GM12878 (cell line): ENCODE measurements around the gene ARL11. TPM values are rescaled to one million over a fixed set of nuclear protein-coding genes. Genes with fewer than 3 reads are reported as not detected.

Source experiments
- ATAC-seq: fragments of 200-7000 bp; cut with Tn5 transposase; 3 replicates; pipeline ENCODE4 v1.9.1; 2020; ENCODE audit warnings: mild to moderate bottlenecking, moderate library complexity
- BruUV-seq: library from RNA; stranded (reverse); fragments of 400-500 nt; replicated peaks from 2 replicates; lab custom pipeline; 2021; lab: Mats Ljungman, UMichigan
- CTCF ChIA-PET: fragments of 300-600 bp; sonication (Branson Sonifier 250); formaldehyde crosslinking; extraction: SDS; loops from one replicate; lab custom pipeline; 2021; ENCODE audit warnings: inconsistent platforms; lab: Yijun Ruan, JAX
- POLR2A ChIA-PET: fragments of 350-600 bp; formaldehyde crosslinking; extraction: SDS; loops from one replicate; lab custom pipeline; 2021; ENCODE audit warnings: inconsistent platforms; lab: Charles Lee
- RAD21 ChIA-PET: fragments of 300-600 bp; sonication (Branson Sonifier 250); formaldehyde crosslinking; loops from one replicate; lab custom pipeline; 2023; ENCODE audit warnings: antibody characterized with exemption; ENCODE audit not compliant: unreplicated experiment; lab: Charles Lee
- SMC1A ChIA-PET: fragments of 300-600 bp; sonication (Branson Sonifier 250); formaldehyde crosslinking; loops from one replicate; lab custom pipeline; 2023; ENCODE audit not compliant: unreplicated experiment, uncharacterized antibody; lab: Charles Lee
- DNase-seq: peaks from one replicate; pipeline ENCODE4 v3.0.0-alpha.2; 2011; ENCODE audit warnings: low read depth, low spot score
- FAIRE-seq: peaks from 3 replicates; lab custom pipeline; 2011; peaks lifted over from hg19 to GRCh38; lab: Jason Lieb, UNC
- H2AFZ ChIP-seq: 2 replicates; pipeline ENCODE4 v1.6.0; 2011; ENCODE audit warnings: low read depth, low read length, control low read depth; ENCODE audit not compliant: control insufficient read depth
- H3K27ac ChIP-seq: 2 replicates; pipeline ENCODE4 v1.5.1; 2011; ENCODE audit warnings: control low read depth; ENCODE audit not compliant: control insufficient read depth, insufficient read depth
- H3K27me3 ChIP-seq, 2 experiments: replicated peaks in 1 of 2; 2 replicates each; pipeline versions ENCODE4 v1.6.0 to v1.6.1; 2011; ENCODE audit warnings: low read length in 1 of 2; ENCODE audit not compliant: control insufficient read depth in 2 of 2, insufficient read depth in 2 of 2
- H3K36me3 ChIP-seq, 2 experiments: 2 replicates each; pipeline ENCODE4 v1.5.1; 2011; ENCODE audit warnings: low read length in 1 of 2; ENCODE audit not compliant: control insufficient read depth in 2 of 2, insufficient read depth in 2 of 2
- H3K4me1 ChIP-seq: 2 replicates; pipeline ENCODE4 v1.6.1; 2011; ENCODE audit warnings: mild to moderate bottlenecking, low read length, moderate library complexity, mixed read lengths; ENCODE audit not compliant: control insufficient read depth, insufficient read depth
- H3K4me2 ChIP-seq: 2 replicates; pipeline ENCODE4 v1.6.0; 2011; ENCODE audit warnings: control low read depth; ENCODE audit not compliant: control insufficient read depth, insufficient read depth
- H3K4me3 ChIP-seq: fragments of 200-600 bp; sonication (generic); 2 replicates; pipeline ENCODE4 v1.5.1; 2016
- H3K79me2 ChIP-seq: 2 replicates; pipeline ENCODE4 v1.6.0; 2011; ENCODE audit warnings: low read length; ENCODE audit not compliant: control insufficient read depth, insufficient read depth
- H3K9ac ChIP-seq: 2 replicates; pipeline ENCODE4 v1.8.0; 2011; ENCODE audit warnings: low read length, control low read depth, mixed read lengths; ENCODE audit not compliant: control insufficient read depth, insufficient read depth
- H3K9me3 ChIP-seq: replicated peaks from 3 replicates; pipeline ENCODE4 v1.5.1; 2011; ENCODE audit warnings: mild to moderate bottlenecking, low read length; ENCODE audit not compliant: control insufficient read depth, insufficient read depth
- H4K20me1 ChIP-seq: 2 replicates; pipeline ENCODE4 v1.6.0; 2011; ENCODE audit not compliant: control insufficient read depth, insufficient read depth
- E4F1 ChIP-seq: fragments of 450-650 bp; IDR thresholded peaks from 2 replicates; pipeline ENCODE4 v1.6.1; 2018; ENCODE audit warnings: borderline replicate concordance, mild to moderate bottlenecking; ENCODE audit not compliant: partially characterized antibody
- IKZF2 ChIP-seq, 2 experiments: fragments of 450-650 bp; IDR thresholded peaks; 2 replicates each; pipeline ENCODE4 v1.6.1; 2017; ENCODE audit warnings: mild to moderate bottlenecking in 2 of 2, moderate library complexity in 2 of 2
- MYC ChIP-seq: IDR thresholded peaks from 2 replicates; pipeline ENCODE4 v1.6.1; 2011; ENCODE audit warnings: mild to moderate bottlenecking, low read length, moderate library complexity, inconsistent platforms; ENCODE audit not compliant: insufficient read depth, insufficient replicate concordance, insufficient read length, severe bottlenecking
- NFYA ChIP-seq: IDR thresholded peaks from 2 replicates; pipeline ENCODE4 v1.6.1; 2011; ENCODE audit warnings: low read depth, mild to moderate bottlenecking, low read length, improper control_type of control experiment, borderline replicate concordance
- NRF1 ChIP-seq: conservative IDR thresholded peaks from 2 replicates; pipeline ENCODE4 v1.6.1; 2011; ENCODE audit warnings: mild to moderate bottlenecking, low read depth, low read length, improper control_type of control experiment
- PKNOX1 ChIP-seq: fragments of 450-650 bp; IDR thresholded peaks from 2 replicates; pipeline ENCODE4 v1.6.1; 2016; ENCODE audit warnings: mild to moderate bottlenecking
- POLR2AphosphoS5 ChIP-seq: IDR thresholded peaks from 2 replicates; pipeline ENCODE4 v1.6.1; 2011; ENCODE audit warnings: mild to moderate bottlenecking, low read length, inconsistent platforms
- TAF1 ChIP-seq: IDR thresholded peaks from 2 replicates; pipeline ENCODE4 v1.6.1; 2011; ENCODE audit warnings: mild to moderate bottlenecking, low read depth, low read length, borderline replicate concordance
- WRNIP1 ChIP-seq: IDR thresholded peaks from 2 replicates; pipeline ENCODE4 v1.6.1; 2011; ENCODE audit warnings: low read depth, low read length, improper control_type of control experiment, borderline replicate concordance
- ZBTB11 ChIP-seq: fragments of 450-650 bp; formaldehyde crosslinking; IDR thresholded peaks from 2 replicates; pipeline ENCODE4 v1.5.0; 2022; ENCODE audit warnings: mild to moderate bottlenecking, missing genetic modification characterization
- WGBS: methylation state at CpG from one replicate; pipeline ENCODE4 v1.1.6; 2016; ENCODE audit warnings: low lambda C conversion rate; ENCODE audit not compliant: insufficient replicate concordance, insufficient coverage; ENCODE audit errors: missing lambda C conversion rate; 5-methylcytosine and 5-hydroxymethylcytosine counted together
- in situ Hi-C: fragments of 300-500 bp; cut with MboI; formaldehyde crosslinking; loops from 9 replicates; pipeline ENCODE4 v1.14.3; 2018; ENCODE audit warnings: mixed read lengths
- intact Hi-C: fragments of 100-400 bp; cut with micrococcal nuclease; formaldehyde crosslinking; loops from one replicate; pipeline ENCODE4 v1.14.2; 2022; ENCODE audit not compliant: unreplicated experiment
- polyA plus RNA-seq, 11 experiments: library from polyadenylated mRNA; depleted of rRNA in 4 of 11; unstranded in 6 of 11; stranded (reverse) in 5 of 11; fragments of >200 nt; fragmentation: Nextera tagmentation in 4 of 11; fragmentation: Illumina TruSeq in 1 of 11; extraction: Ambion mirVana in 4 of 11; extraction: Trizol in 1 of 11; gene quantifications; 1 replicate in 1 of 11; 2 replicates in 10 of 11; pipeline versions ENCODE4 v1.2.1 to v1.2.3, GENCODE V29; 2011 to 2016; ENCODE audit warnings: inconsistent platforms in 2 of 11, missing spikeins in 2 of 11, low read depth in 1 of 11
- total RNA-seq, 4 experiments: library from RNA; depleted of rRNA in 3 of 4; stranded (reverse); fragments of >200 nt in 3 of 4; fragmentation: Illumina TruSeq in 1 of 4; extraction: Trizol in 1 of 4; gene quantifications; 2 replicates each; pipeline versions ENCODE4 v1.2.1 to v1.2.3, GENCODE V29; 2013 to 2021
- TF ChIP-seq, protein P1 (sequence below), 3 experiments: IDR thresholded peaks in 2 of 3; conservative IDR thresholded peaks in 1 of 3; 2 replicates each; pipeline ENCODE4 v1.5.1; 2011; ENCODE audit warnings: low read depth in 3 of 3, low read length in 3 of 3, mild to moderate bottlenecking in 3 of 3, control low read depth in 2 of 3, moderate library complexity in 2 of 3, inconsistent platforms in 1 of 3, mixed read lengths in 1 of 3; ENCODE audit not compliant: control insufficient read depth in 2 of 3, insufficient read depth in 1 of 3; ENCODE audit errors: extremely low read depth in 1 of 3
- TF ChIP-seq, protein P2 (sequence below): IDR thresholded peaks from 2 replicates; pipeline ENCODE4 v1.6.1; 2011; ENCODE audit warnings: mild to moderate bottlenecking, low read depth, low read length, moderate library complexity; ENCODE audit not compliant: insufficient replicate concordance

Gene ARL11
- total and polyA plus RNA-seq, 10 of the 15 experiments (the other 5 are each of a cell fraction or from before 2014, with no cell fraction given): 2.0 to 7.2 (median 4.4) TPM

- Histone ChIP-seq H3K9ac (no peak overlapping the region), H3K4me1 (no peaks in the 10 kb centered on the region), H4K20me1 (no peaks in the 10 kb centered on the region), H3K27ac (no peak overlapping the region), H3K4me3 (no peak overlapping the region), H3K36me3 (peaks cover 3 to 4% of the 10 kb centered on the region in 2 experiments; a peak in 3 of 4 replicates), H2AFZ (no peak overlapping the region), H3K79me2 (no peaks in the 10 kb centered on the region), H3K4me2 (no peak overlapping the region), H3K9me3 (no peaks in the 10 kb centered on the region), H3K27me3 (no peaks in the 10 kb centered on the region)
- BruUV-seq: no TSS peak
- 87% methylated on average over 4 of the region's 4 CpGs for WGBS
- POLR2A ChIA-PET: no interaction called here
- SMC1A ChIA-PET: no interaction called here
- FAIRE-seq (no peak), DNase-seq (no peak), ATAC-seq (no peak)
- RAD21 ChIA-PET: interaction anchor here (0.6 kb wide), 1 partner anchor 594 kb away, joined by 3 read pairs; no protein-coding TSS in a partner anchor
- CTCF ChIA-PET: no interaction called here
- intact Hi-C loops (no loop called here), in situ Hi-C loops (loop anchor here (5.0 to 25.0 kb wide), 2 partner anchors 183 to 1398 kb away; no protein-coding TSS in a partner anchor)
- TF ChIP-seq, protein P1, sequence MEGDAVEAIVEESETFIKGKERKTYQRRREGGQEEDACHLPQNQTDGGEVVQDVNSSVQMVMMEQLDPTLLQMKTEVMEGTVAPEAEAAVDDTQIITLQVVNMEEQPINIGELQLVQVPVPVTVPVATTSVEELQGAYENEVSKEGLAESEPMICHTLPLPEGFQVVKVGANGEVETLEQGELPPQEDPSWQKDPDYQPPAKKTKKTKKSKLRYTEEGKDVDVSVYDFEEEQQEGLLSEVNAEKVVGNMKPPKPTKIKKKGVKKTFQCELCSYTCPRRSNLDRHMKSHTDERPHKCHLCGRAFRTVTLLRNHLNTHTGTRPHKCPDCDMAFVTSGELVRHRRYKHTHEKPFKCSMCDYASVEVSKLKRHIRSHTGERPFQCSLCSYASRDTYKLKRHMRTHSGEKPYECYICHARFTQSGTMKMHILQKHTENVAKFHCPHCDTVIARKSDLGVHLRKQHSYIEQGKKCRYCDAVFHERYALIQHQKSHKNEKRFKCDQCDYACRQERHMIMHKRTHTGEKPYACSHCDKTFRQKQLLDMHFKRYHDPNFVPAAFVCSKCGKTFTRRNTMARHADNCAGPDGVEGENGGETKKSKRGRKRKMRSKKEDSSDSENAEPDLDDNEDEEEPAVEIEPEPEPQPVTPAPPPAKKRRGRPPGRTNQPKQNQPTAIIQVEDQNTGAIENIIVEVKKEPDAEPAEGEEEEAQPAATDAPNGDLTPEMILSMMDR (IDR thresholded peaks at IDR 0.05 in 2 of 3, conservative IDR thresholded peaks at IDR 0.05 in 1 of 3; ENCODE audit: control insufficient read depth in 2 of 3, extremely low read depth in 1 of 3, insufficient read depth in 1 of 3, low read depth in 3 of 3, low read length in 3 of 3): no peak
- TF ChIP-seq NRF1 (no peak), MYC (no peak), POLR2AphosphoS5 (no peak), NFYA (no peak), ZBTB11 (CRISPR knock-in tag) (no peak), IKZF2 (IDR thresholded peaks at IDR 0.05) (no peak), WRNIP1 (no peak), E4F1 (no peak), TAF1 (no peak), PKNOX1 (no peak)
- TF ChIP-seq, protein P2, sequence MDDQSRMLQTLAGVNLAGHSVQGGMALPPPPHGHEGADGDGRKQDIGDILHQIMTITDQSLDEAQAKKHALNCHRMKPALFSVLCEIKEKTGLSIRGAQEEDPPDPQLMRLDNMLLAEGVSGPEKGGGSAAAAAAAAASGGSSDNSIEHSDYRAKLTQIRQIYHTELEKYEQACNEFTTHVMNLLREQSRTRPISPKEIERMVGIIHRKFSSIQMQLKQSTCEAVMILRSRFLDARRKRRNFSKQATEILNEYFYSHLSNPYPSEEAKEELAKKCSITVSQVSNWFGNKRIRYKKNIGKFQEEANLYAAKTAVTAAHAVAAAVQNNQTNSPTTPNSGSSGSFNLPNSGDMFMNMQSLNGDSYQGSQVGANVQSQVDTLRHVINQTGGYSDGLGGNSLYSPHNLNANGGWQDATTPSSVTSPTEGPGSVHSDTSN: no peak
These were observed 36.3 kb downstream of the ARL11 start for GRCh38 chr13:49664606-49665005.
